Measurements from ENCODE around the gene ACTR3C.

ACTR3C gene

DNA sequence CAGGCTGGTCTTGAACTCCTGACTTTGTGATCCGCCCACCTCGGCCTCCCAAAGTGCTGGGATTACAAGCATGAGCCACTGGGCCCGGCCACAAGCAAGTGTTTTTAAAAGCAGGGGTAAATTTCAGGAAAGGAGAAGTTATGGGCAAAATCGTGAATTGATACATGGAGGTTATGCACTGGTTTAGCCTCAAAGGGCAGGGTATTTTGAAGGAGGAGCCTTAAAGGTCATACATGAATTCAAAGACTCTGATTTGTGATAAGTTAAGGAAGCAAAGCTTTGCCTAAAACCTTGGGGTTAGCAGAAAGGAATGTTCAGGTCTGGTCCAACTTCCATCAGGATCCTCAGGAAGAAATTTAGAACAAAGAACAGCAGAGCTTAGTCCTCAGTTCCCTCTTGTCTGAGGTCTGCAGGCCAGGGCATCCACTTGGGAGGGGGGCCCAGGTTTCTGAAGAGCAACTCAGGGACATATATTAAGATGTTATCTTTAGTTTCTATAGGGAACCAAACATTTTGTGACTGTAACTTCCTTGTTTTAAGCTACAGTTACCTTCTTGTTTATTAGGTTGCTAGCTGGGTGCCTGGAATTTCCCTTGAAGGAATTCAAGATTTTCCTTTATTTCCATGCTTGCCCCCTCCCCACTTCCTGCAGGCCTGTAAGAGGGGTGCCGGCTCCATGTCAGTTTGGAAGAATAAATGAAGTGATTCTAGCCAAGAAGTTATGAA, 42.5 kb upstream of the ACTR3C start:
- Histone ChIP-seq H3K4me3 (ENCODE audit: low read depth, low read length) (no peak overlapping the region), H3K9ac (ENCODE audit: low read length) (no peak overlapping the region), H3K9me3 (ENCODE audit: control insufficient read depth, insufficient read depth, low read depth, low read length) (no peaks in the 10 kb centered on the region), H3K27me3 (ENCODE audit: control insufficient read depth, insufficient read depth, low read length) (no peaks in the 10 kb centered on the region), H3K27ac (ENCODE audit: low read depth, low read length) (no peak overlapping the region), H3K4me1 (ENCODE audit: control insufficient read depth, insufficient read depth, low read length) (peaks cover 54% of the 10 kb centered on the region), H3K36me3 (ENCODE audit: control insufficient read depth, insufficient read depth, low read length) (peaks cover 11% of the 10 kb centered on the region)

DNA sequence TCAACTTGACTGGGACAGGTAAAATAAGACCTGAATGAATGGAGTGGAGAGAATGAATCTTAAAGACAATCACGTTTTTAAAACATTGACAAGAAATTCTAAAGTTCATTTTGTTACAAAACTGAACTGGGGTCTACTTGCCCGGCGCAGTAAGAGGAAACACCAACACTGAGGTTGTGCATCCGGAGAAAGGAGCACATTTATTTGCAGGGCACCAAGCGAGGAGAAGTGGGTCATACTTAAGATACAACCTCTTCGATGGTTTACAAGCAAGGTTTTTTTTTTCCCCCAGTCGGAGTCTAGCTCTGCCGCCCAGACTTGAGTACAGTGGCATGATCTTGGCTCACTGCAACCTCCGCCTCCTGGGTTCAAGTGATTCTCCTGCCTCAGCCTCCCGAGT, 41.8 kb upstream of the ACTR3C start:
- no peak overlapping the region for H3K27ac ChIP-seq (ENCODE audit: low read depth, low read length)
- H3K4me1 ChIP-seq (ENCODE audit: control insufficient read depth, insufficient read depth, low read length): peaks cover 47% of the 10 kb centered on the region
- H3K27me3 ChIP-seq (ENCODE audit: control insufficient read depth, insufficient read depth, low read length): no peaks in the 10 kb centered on the region
- no peak overlapping the region for H3K4me3 ChIP-seq (ENCODE audit: low read depth, low read length)
- H3K9ac ChIP-seq (ENCODE audit: low read length): no peak overlapping the region
- no peaks in the 10 kb centered on the region for H3K9me3 ChIP-seq (ENCODE audit: control insufficient read depth, insufficient read depth, low read depth, low read length)
- peaks cover 5% of the 10 kb centered on the region for H3K36me3 ChIP-seq (ENCODE audit: control insufficient read depth, insufficient read depth, low read length)

DNA sequence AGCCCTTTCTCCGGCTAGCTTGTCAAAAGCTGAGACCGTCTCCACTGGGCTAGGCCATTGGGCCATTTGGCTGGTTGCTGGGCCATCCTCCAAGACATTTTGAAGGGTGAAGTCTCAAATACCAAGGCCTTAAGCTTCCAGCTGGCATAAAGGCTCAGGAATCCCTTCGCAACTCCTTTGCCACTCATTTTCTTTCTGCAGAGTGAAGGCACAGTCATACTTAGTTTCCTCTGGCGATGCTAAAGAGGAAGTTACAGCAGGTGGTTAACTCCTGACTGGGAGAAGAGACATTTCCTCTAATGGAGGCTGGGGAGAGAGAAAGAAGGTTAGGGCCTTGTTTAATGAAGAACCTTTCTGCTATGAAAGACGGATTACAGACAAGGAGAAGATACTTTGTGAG, 40.5 kb upstream of the ACTR3C start:
- Histone ChIP-seq H3K4me3 (ENCODE audit: low read depth, low read length) (no peak overlapping the region), H3K9ac (ENCODE audit: low read length) (no peak overlapping the region), H3K4me1 (ENCODE audit: control insufficient read depth, insufficient read depth, low read length) (peaks cover 38% of the 10 kb centered on the region)

DNA sequence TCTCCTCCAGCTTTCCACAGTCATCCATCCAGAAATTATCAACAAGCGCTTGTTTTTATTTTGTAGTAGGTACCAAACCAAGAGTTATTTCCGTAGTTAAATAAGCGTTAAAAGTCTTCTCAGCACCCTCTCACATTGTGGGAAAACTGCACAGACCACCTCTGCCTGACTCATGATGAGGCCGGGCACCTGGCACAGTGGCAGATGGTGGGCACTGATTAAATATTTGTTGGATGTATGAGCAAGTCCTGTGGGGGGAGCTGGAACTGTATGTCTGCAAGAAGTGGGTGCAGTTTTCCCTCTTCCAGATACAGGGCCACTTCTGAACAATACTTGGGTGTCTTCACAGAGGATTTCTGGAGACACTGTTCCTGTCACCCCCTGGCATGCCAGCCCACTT, 40.0 kb upstream of the ACTR3C start:
- Histone ChIP-seq H3K27me3 (ENCODE audit: control insufficient read depth, insufficient read depth, low read length) (no peaks in the 10 kb centered on the region), H3K9ac (ENCODE audit: low read length) (no peak overlapping the region), H3K27ac (ENCODE audit: low read depth, low read length) (no peak overlapping the region), H3K4me3 (ENCODE audit: low read depth, low read length) (no peak overlapping the region), H3K4me1 (ENCODE audit: control insufficient read depth, insufficient read depth, low read length) (peaks cover 38% of the 10 kb centered on the region), H3K36me3 (ENCODE audit: control insufficient read depth, insufficient read depth, low read length) (no peaks in the 10 kb centered on the region), H3K9me3 (ENCODE audit: control insufficient read depth, insufficient read depth, low read depth, low read length) (no peaks in the 10 kb centered on the region)

More for the DNA sequence above, 40.5 kb upstream of the ACTR3C start:
- Histone ChIP-seq H3K27ac (ENCODE audit: low read depth, low read length) (no peak overlapping the region), H3K9me3 (ENCODE audit: control insufficient read depth, insufficient read depth, low read depth, low read length) (no peaks in the 10 kb centered on the region), H3K36me3 (ENCODE audit: control insufficient read depth, insufficient read depth, low read length) (no peaks in the 10 kb centered on the region), H3K27me3 (ENCODE audit: control insufficient read depth, insufficient read depth, low read length) (no peaks in the 10 kb centered on the region)

DNA sequence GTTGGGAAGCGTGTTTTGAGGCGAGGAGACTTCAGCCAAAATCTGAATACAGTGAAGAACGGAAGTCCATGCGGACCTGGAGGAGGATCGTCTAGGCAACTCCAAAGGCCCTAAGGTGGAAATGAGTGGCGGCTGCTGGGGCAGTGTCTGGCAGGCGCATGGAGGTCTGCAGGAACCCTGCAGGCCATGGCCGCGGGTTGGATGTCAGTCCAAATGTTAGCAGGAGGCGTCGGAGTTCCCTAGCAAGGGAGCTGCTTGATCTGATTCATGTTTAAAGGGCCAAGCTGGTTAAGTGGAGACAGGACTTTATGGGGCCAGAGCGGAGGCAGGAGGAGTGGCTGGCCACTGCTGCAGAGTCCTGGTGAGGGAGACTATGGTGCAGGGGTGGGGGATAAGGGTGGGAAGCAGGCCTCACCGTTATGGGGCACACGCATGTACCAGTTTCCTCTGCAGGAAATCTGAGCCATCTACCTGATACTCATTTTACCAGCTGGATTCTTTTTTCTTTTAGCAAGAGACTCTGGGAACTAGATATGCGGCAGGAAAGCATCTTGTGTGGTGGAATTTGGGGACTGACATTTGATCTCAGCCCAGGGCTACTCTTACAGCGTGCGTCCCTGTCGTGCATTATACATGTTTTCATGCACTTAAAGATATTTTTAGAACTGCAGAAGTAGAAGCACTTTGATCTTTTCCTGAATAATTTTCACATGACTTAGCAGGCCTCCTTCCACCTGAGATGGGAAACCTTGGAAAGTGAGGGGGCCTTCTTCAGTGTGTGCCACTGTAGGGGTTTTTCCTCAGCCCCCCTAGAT, 38.7 kb upstream of the ACTR3C start:
- Histone ChIP-seq H3K9me3 (ENCODE audit: control insufficient read depth, insufficient read depth, low read depth, low read length) (no peaks in the 10 kb centered on the region), H3K9ac (ENCODE audit: low read length) (no peak overlapping the region), H3K4me1 (ENCODE audit: control insufficient read depth, insufficient read depth, low read length) (peaks cover 38% of the 10 kb centered on the region), H3K27me3 (ENCODE audit: control insufficient read depth, insufficient read depth, low read length) (no peaks in the 10 kb centered on the region), H3K27ac (ENCODE audit: low read depth, low read length) (no peak overlapping the region), H3K36me3 (ENCODE audit: control insufficient read depth, insufficient read depth, low read length) (no peaks in the 10 kb centered on the region), H3K4me3 (ENCODE audit: low read depth, low read length) (no peak overlapping the region)

DNA sequence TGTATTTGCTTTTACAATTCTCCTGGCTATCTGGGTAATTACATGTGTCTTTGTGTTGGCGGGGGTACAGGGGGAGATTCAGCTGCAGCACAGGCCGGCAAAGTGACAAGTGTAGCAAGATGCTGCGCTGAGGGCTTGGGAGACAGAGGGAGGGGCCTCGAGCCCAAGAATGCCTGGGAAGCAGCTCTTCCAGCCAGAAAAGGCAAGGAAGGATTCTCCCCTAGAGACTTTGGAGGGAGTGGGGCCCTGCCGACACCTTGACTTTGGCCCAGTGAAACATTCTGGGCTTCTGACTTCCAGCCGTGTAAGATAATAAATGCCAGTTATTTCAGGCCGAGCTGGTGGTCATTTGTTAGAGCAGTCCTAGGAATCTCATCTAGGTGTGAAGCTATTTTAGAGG, 38.1 kb upstream of the ACTR3C start:
- Histone ChIP-seq H3K4me1 (ENCODE audit: control insufficient read depth, insufficient read depth, low read length) (peaks cover 38% of the 10 kb centered on the region), H3K9me3 (ENCODE audit: control insufficient read depth, insufficient read depth, low read depth, low read length) (no peaks in the 10 kb centered on the region), H3K27me3 (ENCODE audit: control insufficient read depth, insufficient read depth, low read length) (no peaks in the 10 kb centered on the region), H3K9ac (ENCODE audit: low read length) (no peak overlapping the region), H3K36me3 (ENCODE audit: control insufficient read depth, insufficient read depth, low read length) (no peaks in the 10 kb centered on the region), H3K4me3 (ENCODE audit: low read depth, low read length) (no peak overlapping the region), H3K27ac (ENCODE audit: low read depth, low read length) (no peak overlapping the region)

DNA sequence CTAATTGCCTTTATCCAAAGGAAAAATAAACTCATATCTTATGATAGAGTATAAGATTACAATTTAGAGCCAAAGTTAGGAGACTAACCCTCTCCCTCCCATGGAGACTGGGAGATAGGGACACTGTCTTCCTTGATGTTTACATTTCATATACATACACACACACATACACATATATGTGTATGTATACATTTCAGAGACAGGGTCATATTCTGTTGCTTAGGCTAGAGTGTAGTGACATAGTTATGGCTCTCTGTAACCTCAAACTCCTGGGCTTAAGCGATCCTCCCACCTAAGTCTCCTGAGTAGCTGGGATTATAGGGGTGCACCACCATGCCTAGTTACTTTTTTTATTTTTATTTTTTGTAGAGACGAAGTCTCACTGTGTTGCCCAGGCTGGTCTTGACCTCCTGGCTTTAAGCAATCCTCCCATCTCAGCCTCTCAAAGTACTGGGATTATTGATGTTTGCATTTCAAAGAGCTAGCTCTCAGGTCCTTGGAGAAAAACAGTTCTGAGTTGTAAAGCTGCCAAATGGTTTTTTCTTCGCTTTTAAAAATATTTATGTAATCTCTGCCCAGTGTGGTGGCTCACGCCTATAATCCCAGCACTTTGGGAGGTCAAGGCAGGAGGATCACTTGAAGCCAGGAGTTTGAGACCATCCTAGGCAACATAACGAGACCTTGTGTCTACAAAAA, 37.2 kb upstream of the ACTR3C start:
- H3K36me3 ChIP-seq (ENCODE audit: control insufficient read depth, insufficient read depth, low read length): no peaks in the 10 kb centered on the region
- H3K4me1 ChIP-seq (ENCODE audit: control insufficient read depth, insufficient read depth, low read length): peaks cover 30% of the 10 kb centered on the region
- no peak overlapping the region for H3K4me3 ChIP-seq (ENCODE audit: low read depth, low read length)
- no peaks in the 10 kb centered on the region for H3K27me3 ChIP-seq (ENCODE audit: control insufficient read depth, insufficient read depth, low read length)
- no peaks in the 10 kb centered on the region for H3K9me3 ChIP-seq (ENCODE audit: control insufficient read depth, insufficient read depth, low read depth, low read length)
- H3K9ac ChIP-seq (ENCODE audit: low read length): no peak overlapping the region
- no peak overlapping the region for H3K27ac ChIP-seq (ENCODE audit: low read depth, low read length)

DNA sequence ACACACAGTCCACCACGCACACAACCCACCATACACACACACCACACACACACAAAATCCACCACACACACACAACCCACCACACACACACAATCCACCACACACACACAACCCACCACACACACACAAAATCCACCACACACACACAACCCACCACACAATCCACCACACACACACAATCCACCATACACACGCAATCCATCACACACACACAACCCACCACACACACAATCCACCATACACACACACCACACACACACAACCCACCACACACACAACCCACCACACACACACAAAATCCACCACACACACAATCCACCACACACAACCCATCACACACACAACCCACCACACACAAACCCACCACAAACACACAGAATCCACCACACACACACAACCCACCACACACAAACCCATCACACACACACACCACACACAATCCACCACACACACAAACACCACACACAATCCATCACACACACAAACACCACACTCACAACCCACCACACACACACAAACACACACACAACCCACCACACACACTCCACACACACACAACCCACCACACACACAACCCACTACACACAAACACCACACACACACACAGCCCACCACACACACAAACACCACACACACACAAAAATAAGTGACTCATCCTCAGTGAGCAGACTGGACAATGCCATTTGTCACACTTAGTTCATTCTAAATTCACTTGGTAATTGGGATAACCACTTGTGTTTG, 36.4 kb upstream of the ACTR3C start:
- H3K4me1 ChIP-seq (ENCODE audit: control insufficient read depth, insufficient read depth, low read length): peaks cover 30% of the 10 kb centered on the region
- H3K36me3 ChIP-seq (ENCODE audit: control insufficient read depth, insufficient read depth, low read length): no peaks in the 10 kb centered on the region
- no peak overlapping the region for H3K4me3 ChIP-seq (ENCODE audit: low read depth, low read length)
- no peak overlapping the region for H3K27ac ChIP-seq (ENCODE audit: low read depth, low read length)
- no peaks in the 10 kb centered on the region for H3K9me3 ChIP-seq (ENCODE audit: control insufficient read depth, insufficient read depth, low read depth, low read length)
- H3K9ac ChIP-seq (ENCODE audit: low read length): no peak overlapping the region
- no peaks in the 10 kb centered on the region for H3K27me3 ChIP-seq (ENCODE audit: control insufficient read depth, insufficient read depth, low read length)

DNA sequence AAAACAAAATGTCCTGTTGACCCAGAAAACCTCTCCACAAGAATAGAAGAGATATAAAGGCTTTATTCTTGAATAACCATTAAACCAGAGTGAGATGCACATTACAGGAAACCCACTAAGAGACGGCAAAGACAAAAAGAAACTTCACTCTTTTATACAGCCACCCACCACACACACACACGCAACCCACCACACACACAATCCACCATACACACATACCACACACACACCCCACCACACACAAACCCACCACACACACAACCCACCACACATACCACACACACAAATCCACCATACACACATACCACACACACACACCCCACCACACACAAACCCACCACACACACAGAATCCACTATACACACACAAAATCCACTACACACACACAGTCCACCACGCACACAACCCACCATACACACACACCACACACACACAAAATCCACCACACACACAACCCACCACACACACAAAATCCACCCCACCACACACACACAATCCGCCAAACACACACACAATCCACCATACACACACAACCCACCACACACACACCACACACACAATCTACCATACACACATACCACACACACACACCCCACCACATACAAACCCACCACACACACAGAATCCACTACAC, 35.8 kb upstream of the ACTR3C start:
- Histone ChIP-seq H3K9ac (ENCODE audit: low read length) (no peak overlapping the region), H3K4me1 (ENCODE audit: control insufficient read depth, insufficient read depth, low read length) (peaks cover 28% of the 10 kb centered on the region), H3K27me3 (ENCODE audit: control insufficient read depth, insufficient read depth, low read length) (no peaks in the 10 kb centered on the region), H3K36me3 (ENCODE audit: control insufficient read depth, insufficient read depth, low read length) (no peaks in the 10 kb centered on the region), H3K4me3 (ENCODE audit: low read depth, low read length) (no peak overlapping the region), H3K27ac (ENCODE audit: low read depth, low read length) (no peak overlapping the region), H3K9me3 (ENCODE audit: control insufficient read depth, insufficient read depth, low read depth, low read length) (no peaks in the 10 kb centered on the region)

DNA sequence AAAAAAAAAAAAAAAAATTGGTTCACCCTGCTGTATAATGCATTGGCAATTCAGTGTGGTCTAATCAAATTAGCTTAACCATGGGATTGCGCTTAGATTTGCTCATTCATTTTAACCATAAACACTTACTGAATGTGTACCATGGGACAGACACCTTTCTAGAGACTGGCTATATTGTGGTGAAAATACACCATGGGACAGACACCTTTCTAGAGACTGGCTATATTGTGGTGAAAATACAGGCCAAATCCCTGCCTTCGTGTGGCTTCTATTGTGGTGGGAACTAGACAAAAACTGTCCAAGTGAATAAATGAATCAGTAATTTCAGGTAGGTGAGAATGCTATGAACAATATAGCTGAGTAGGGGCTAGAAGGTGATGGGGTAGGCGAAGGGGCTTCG, 35.1 kb upstream of the ACTR3C start:
- H3K9ac ChIP-seq (ENCODE audit: low read length): no peak overlapping the region
- H3K4me1 ChIP-seq (ENCODE audit: control insufficient read depth, insufficient read depth, low read length): peaks cover 24% of the 10 kb centered on the region
- no peak overlapping the region for H3K27ac ChIP-seq (ENCODE audit: low read depth, low read length)
- H3K36me3 ChIP-seq (ENCODE audit: control insufficient read depth, insufficient read depth, low read length): no peaks in the 10 kb centered on the region
- no peaks in the 10 kb centered on the region for H3K27me3 ChIP-seq (ENCODE audit: control insufficient read depth, insufficient read depth, low read length)
- no peak overlapping the region for H3K4me3 ChIP-seq (ENCODE audit: low read depth, low read length)
- no peaks in the 10 kb centered on the region for H3K9me3 ChIP-seq (ENCODE audit: control insufficient read depth, insufficient read depth, low read depth, low read length)
